HepG2 (cell line): ENCODE data around the gene CKS2. TPM values are rescaled to one million over a fixed set of nuclear protein-coding genes. Genes with fewer than 3 reads are reported as not detected.

ENCODE experiments used
- microRNA-seq: library from miRNA; unstranded; fragments of <30 nt; microRNA quantifications from one replicate; pipeline ENCODE4, GENCODE V29; 2020
- polyA plus RNA-seq, 8 experiments: library from polyadenylated mRNA; depleted of rRNA in 3 of 8; stranded (reverse) in 7 of 8; unstranded in 1 of 8; fragments of >200 nt; fragmentation: Illumina TruSeq in 4 of 8; extraction: Trizol in 4 of 8; gene quantifications; 2 replicates each; pipeline versions ENCODE4 v1.2.1 to v1.2.3, GENCODE V29; 2011 to 2016; ENCODE audit warnings: low read depth in 4 of 8, missing spikeins in 1 of 8, mixed read lengths in 1 of 8; ENCODE audit not compliant: insufficient read depth in 1 of 8
- small RNA-seq, 3 experiments: library from RNA; depleted of rRNA; stranded (forward); fragments of <200 nt; gene quantifications; one replicate each; pipeline ENCODE3, GENCODE V24; 2012; ENCODE audit warnings: low read depth in 2 of 3, low replicate concordance in 1 of 3; ENCODE audit not compliant: insufficient read length in 3 of 3, insufficient read depth in 2 of 3
- total RNA-seq, 5 experiments: library from RNA; depleted of rRNA; stranded (reverse); fragments of >200 nt; fragmentation: Illumina TruSeq; extraction: Trizol; gene quantifications; 2 replicates each; pipeline ENCODE4 v1.2.3, GENCODE V29; 2016; ENCODE audit warnings: low read depth in 1 of 5

Gene CKS2
- total and polyA plus RNA-seq, 2 of the 13 experiments (the other 11 are each of a cell fraction or from before 2014, with no cell fraction given), result 251 to 317 TPM

Small RNA genes within 50 kb of the gene (microRNA-seq; reads per million reads assigned to microRNA genes)
- 0.51 reads per million for gene MIR3153

Small RNA genes within 50 kb of the gene (small RNA-seq; reads per million reads assigned to genes)
- 0 reads per million in 3 experiments for gene MIR3153

Other genes with a start within 250 kb of the CKS2 start
- 0.89 and 1.1 TPM in 2 replicates for gene SHC3, start 132.4 kb upstream of the CKS2 start, total RNA-seq (2016; rRNA removed; fragmentation: Illumina TruSeq; extraction: Trizol)
- 0.09 and 0.12 TPM in 2 replicates for gene SHC3, start 132.4 kb upstream of the CKS2 start, polyA plus RNA-seq (2011; rRNA removed)
- 32.4 and 32.9 TPM in 2 replicates for gene SECISBP2, start 7.3 kb downstream of the CKS2 start, total RNA-seq (2016; rRNA removed; fragmentation: Illumina TruSeq; extraction: Trizol)
- 38.0 and 38.4 TPM in 2 replicates for gene SECISBP2, start 7.3 kb downstream of the CKS2 start, polyA plus RNA-seq (2011; rRNA removed)
- 0.07 and 0.13 TPM in 2 replicates for gene SEMA4D, start 186.9 kb downstream of the CKS2 start, total RNA-seq (2016; rRNA removed; fragmentation: Illumina TruSeq; extraction: Trizol)
- 0.16 and 0.17 TPM in 2 replicates for gene SEMA4D, start 186.9 kb downstream of the CKS2 start, polyA plus RNA-seq (2011; rRNA removed)